HepG2 (cell line): ENCODE data around the gene FRAS1. TPM values are rescaled to one million over a fixed set of nuclear protein-coding genes. Genes with fewer than 3 reads are reported as not detected.

Experiments
- ATAC-seq: fragments of 200-7000 bp; cut with Tn5 transposase; 3 replicates; pipeline ENCODE4 v1.9.1; 2020; ENCODE audit warnings: mild to moderate bottlenecking, moderate library complexity
- BruUV-seq: library from RNA; stranded (reverse); fragments of 400-500 nt; replicated peaks from 2 replicates; lab custom pipeline; 2021; lab: Mats Ljungman, UMichigan
- CTCF ChIA-PET: fragments of 300-600 bp; formaldehyde crosslinking; extraction: SDS; loops from one replicate; lab custom pipeline; 2021; ENCODE audit warnings: low total read pairs, inconsistent platforms, low intra/inter-chr PET ratio; lab: Yijun Ruan, JAX
- POLR2A ChIA-PET: fragments of 350-600 bp; sonication (Branson Sonifier 250); formaldehyde crosslinking; loops from one replicate; lab custom pipeline; 2020; ENCODE audit warnings: antibody characterized with exemption, inconsistent platforms; lab: Yijun Ruan, JAX
- DNase-seq: peaks from one replicate; pipeline ENCODE4 v3.0.0-alpha.2; 2015; ENCODE audit warnings: low spot score
- FAIRE-seq: peaks from 3 replicates; lab custom pipeline; 2011; peaks lifted over from hg19 to GRCh38; lab: Jason Lieb, UNC
- H2AFZ ChIP-seq: one replicate; pipeline ENCODE4 v1.6.1; 2011; ENCODE audit warnings: low read length, inconsistent platforms
- H3K27ac ChIP-seq: fragments of 300-600 bp; 3 replicates; pipeline ENCODE4 v1.8.0; 2011; ENCODE audit warnings: mixed run types, mild to moderate bottlenecking, mixed read lengths, low read length, inconsistent platforms; ENCODE audit not compliant: insufficient read depth; ENCODE audit errors: extremely low read length
- H3K27me3 ChIP-seq, 2 experiments: fragments of 200-600 bp in 1 of 2; 2 replicates in 1 of 2; 3 replicates in 1 of 2; pipeline versions ENCODE4 v1.6.0 to v1.8.0; 2011; ENCODE audit warnings: low read length in 2 of 2, mild to moderate bottlenecking in 2 of 2, moderate library complexity in 2 of 2, inconsistent platforms in 1 of 2; ENCODE audit not compliant: insufficient read depth in 2 of 2, control insufficient read depth in 1 of 2
- H3K36me3 ChIP-seq, 2 experiments: fragments of 200-600 bp in 1 of 2; replicated peaks in 1 of 2; 2 replicates in 1 of 2; 3 replicates in 1 of 2; pipeline versions ENCODE4 v1.5.1 to v1.8.0; 2011; ENCODE audit warnings: low read length in 2 of 2, inconsistent platforms in 1 of 2; ENCODE audit not compliant: insufficient read depth in 2 of 2, control insufficient read depth in 1 of 2
- H3K4me1 ChIP-seq: 2 replicates; pipeline ENCODE4 v1.5.1; 2012; ENCODE audit warnings: low read length, inconsistent platforms; ENCODE audit not compliant: insufficient read depth
- H3K4me2 ChIP-seq: 2 replicates; pipeline ENCODE4 v1.6.0; 2011; ENCODE audit warnings: low read depth, low read length, inconsistent platforms
- H3K4me3 ChIP-seq, 3 experiments: fragments of 200-600 bp in 1 of 3; sonication (generic), shearing (Covaris generic) in 1 of 3; replicated peaks in 1 of 3; 2 replicates each; pipeline ENCODE4 v1.5.1; 2011 to 2016; ENCODE audit warnings: low read length in 3 of 3, inconsistent platforms in 2 of 3, low read depth in 2 of 3, mild to moderate bottlenecking in 2 of 3, control low read depth in 1 of 3, mixed read lengths in 1 of 3; ENCODE audit not compliant: insufficient read depth in 1 of 3
- H3K79me2 ChIP-seq: one replicate; pipeline ENCODE4 v1.6.1; 2011; ENCODE audit warnings: low read length, inconsistent platforms; ENCODE audit not compliant: insufficient read depth
- H3K9ac ChIP-seq: 2 replicates; pipeline ENCODE4 v1.6.0; 2011; ENCODE audit warnings: mild to moderate bottlenecking, low read depth, low read length, inconsistent platforms; ENCODE audit not compliant: insufficient read depth
- H3K9me3 ChIP-seq: 2 replicates; pipeline ENCODE4 v1.5.1; 2012; ENCODE audit warnings: mild to moderate bottlenecking, low read length
- H4K20me1 ChIP-seq: 2 replicates; pipeline ENCODE4 v1.6.0; 2011; ENCODE audit warnings: inconsistent platforms, mild to moderate bottlenecking, low read length, moderate library complexity; ENCODE audit not compliant: insufficient read depth
- ATRX ChIP-seq: sonication (generic); formaldehyde crosslinking; IDR thresholded peaks from 2 replicates; pipeline ENCODE4 v1.4.0; 2020; ENCODE audit warnings: missing genetic modification reagents, borderline replicate concordance
- FOXA3 ChIP-seq: IDR thresholded peaks from 2 replicates; pipeline ENCODE4 v1.6.1; 2016; ENCODE audit warnings: missing genetic modification reagents, missing compliant biosample characterization
- KLF12 ChIP-seq: sonication (generic); formaldehyde crosslinking; IDR thresholded peaks from 2 replicates; pipeline ENCODE4 v1.4.0; 2020; ENCODE audit warnings: missing genetic modification reagents, borderline replicate concordance
- MED13 ChIP-seq: sonication (generic); formaldehyde crosslinking; IDR thresholded peaks from 2 replicates; pipeline ENCODE4 v1.5.0; 2020; ENCODE audit warnings: missing genetic modification reagents
- NFATC3 ChIP-seq: sonication (generic); formaldehyde crosslinking; IDR thresholded peaks from 2 replicates; pipeline ENCODE4 v1.5.1; 2020; ENCODE audit warnings: mild to moderate bottlenecking, missing genetic modification reagents
- NFKBIZ ChIP-seq: IDR thresholded peaks from 2 replicates; pipeline ENCODE4 v1.6.1; 2018; ENCODE audit warnings: missing genetic modification reagents, missing compliant biosample characterization
- SALL1 ChIP-seq: sonication (generic); formaldehyde crosslinking; IDR thresholded peaks from 2 replicates; pipeline ENCODE4 v1.8.0; 2022; ENCODE audit warnings: mild to moderate bottlenecking, missing genetic modification reagents
- TAF15 ChIP-seq: fragments of 200-400 bp; formaldehyde crosslinking; IDR thresholded peaks from one replicate; pipeline ENCODE4 v1.6.1; 2018; ENCODE audit warnings: mild to moderate bottlenecking, low read depth, low read length; ENCODE audit not compliant: poor library complexity, severe bottlenecking
- TRAFD1 ChIP-seq: sonication (generic); formaldehyde crosslinking; IDR thresholded peaks from 2 replicates; pipeline ENCODE4 v1.5.1; 2020; ENCODE audit warnings: missing genetic modification reagents, mild to moderate bottlenecking, borderline replicate concordance
- ZFP36L2 ChIP-seq: sonication (generic); formaldehyde crosslinking; IDR thresholded peaks from 2 replicates; pipeline ENCODE4 v1.4.0; 2020; ENCODE audit warnings: missing genetic modification reagents
- ZFP82 ChIP-seq: sonication (generic); formaldehyde crosslinking; IDR thresholded peaks from 2 replicates; pipeline ENCODE4 v1.5.1; 2020; ENCODE audit warnings: mild to moderate bottlenecking, missing genetic modification reagents, borderline replicate concordance
- ZNF235 ChIP-seq: sonication (generic); formaldehyde crosslinking; IDR thresholded peaks from 2 replicates; pipeline ENCODE4 v1.8.1; 2023; ENCODE audit warnings: mild to moderate bottlenecking, missing genetic modification reagents, borderline replicate concordance
- ZNF33A ChIP-seq: sonication (generic); formaldehyde crosslinking; IDR thresholded peaks from 2 replicates; pipeline ENCODE4 v1.5.1; 2020; ENCODE audit warnings: missing genetic modification reagents, mild to moderate bottlenecking, moderate library complexity, borderline replicate concordance
- ZNF33B ChIP-seq: sonication (generic); formaldehyde crosslinking; IDR thresholded peaks from 2 replicates; pipeline ENCODE4 v1.5.1; 2020; ENCODE audit warnings: mild to moderate bottlenecking, missing genetic modification reagents
- ZNF768 ChIP-seq: sonication (generic); formaldehyde crosslinking; IDR thresholded peaks from 2 replicates; pipeline ENCODE4 v1.4.0; 2020; ENCODE audit warnings: missing genetic modification reagents
- WGBS: methylation state at CpG from one replicate; pipeline ENCODE4 v1.1.6; 2017; ENCODE audit warnings: low lambda C conversion rate; 5-methylcytosine and 5-hydroxymethylcytosine counted together
- in situ Hi-C: cut with HindIII; loops from 2 replicates; pipeline ENCODE4 v1.10.0; 2017; ENCODE audit warnings: low pct_unique_long_range_greater_than_20kb; ENCODE audit not compliant: extremely low pct_ligation_motif_present
- intact Hi-C: fragments of 100-400 bp; cut with micrococcal nuclease; formaldehyde crosslinking; loops from one replicate; pipeline ENCODE4 v1.10.0; 2022; ENCODE audit not compliant: unreplicated experiment
- polyA plus RNA-seq, 8 experiments: library from polyadenylated mRNA; depleted of rRNA in 3 of 8; stranded (reverse) in 7 of 8; unstranded in 1 of 8; fragments of >200 nt; fragmentation: Illumina TruSeq in 4 of 8; extraction: Trizol in 4 of 8; gene quantifications; 2 replicates each; pipeline versions ENCODE4 v1.2.1 to v1.2.3, GENCODE V29; 2011 to 2016; ENCODE audit warnings: low read depth in 4 of 8, missing spikeins in 1 of 8, mixed read lengths in 1 of 8; ENCODE audit not compliant: insufficient read depth in 1 of 8
- total RNA-seq, 5 experiments: library from RNA; depleted of rRNA; stranded (reverse); fragments of >200 nt; fragmentation: Illumina TruSeq; extraction: Trizol; gene quantifications; 2 replicates each; pipeline ENCODE4 v1.2.3, GENCODE V29; 2016; ENCODE audit warnings: low read depth in 1 of 5
- TF ChIP-seq, protein P1 (sequence below): IDR thresholded peaks from 2 replicates; pipeline ENCODE4 v1.6.1; 2018; ENCODE audit warnings: missing genetic modification reagents
- TF ChIP-seq, protein P2 (sequence below): sonication (generic); formaldehyde crosslinking; IDR thresholded peaks from 2 replicates; pipeline ENCODE4 v1.5.0; 2020; ENCODE audit warnings: mild to moderate bottlenecking, missing genetic modification reagents
- TF ChIP-seq, protein P3 (sequence below): sonication (generic); formaldehyde crosslinking; IDR thresholded peaks from 2 replicates; pipeline ENCODE4 v1.8.1; 2023; ENCODE audit warnings: mild to moderate bottlenecking, inconsistent platforms, moderate library complexity, missing genetic modification reagents, borderline replicate concordance

FRAS1 gene
- total and polyA plus RNA-seq, 2 of the 13 experiments (the other 11 are each of a cell fraction or from before 2014, with no cell fraction given), result 22.5 to 31.6 TPM

DNA sequence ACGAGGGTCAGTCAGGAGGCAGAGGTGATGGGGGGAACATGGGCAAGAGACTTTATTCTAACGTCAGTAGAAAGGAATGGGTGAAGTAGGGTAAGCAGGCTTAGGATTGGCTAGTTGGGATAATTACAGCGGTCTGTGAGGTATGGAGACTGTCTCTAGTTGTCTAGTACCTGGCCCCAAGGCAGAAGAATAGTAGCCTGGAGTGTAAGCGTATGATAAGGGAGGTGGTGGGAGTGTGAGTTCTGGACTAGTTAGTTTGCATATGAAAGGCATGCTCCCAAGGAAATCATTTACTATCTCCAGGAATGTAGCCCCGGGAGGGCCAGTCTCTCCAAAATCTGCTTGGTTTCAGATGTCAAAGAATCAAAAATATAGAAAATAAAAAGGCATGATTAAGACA, 274.8 kb downstream of the FRAS1 start:
- in situ Hi-C loops, result no loop called here
- Histone ChIP-seq H3K27me3 (no peaks in the 10 kb centered on the region), H3K9me3 (no peaks in the 10 kb centered on the region), H3K27ac (no peak overlapping the region), H3K9ac (no peak overlapping the region), H2AFZ (no peak overlapping the region), H3K4me3 (no peak overlapping the region), H3K4me2 (no peak overlapping the region), H3K79me2 (no peaks in the 10 kb centered on the region), H3K4me1 (no peaks in the 10 kb centered on the region), H3K36me3 (peaks cover 13 to 15% of the 10 kb centered on the region in 2 experiments; a peak in 4 of 5 replicates), H4K20me1 (no peaks in the 10 kb centered on the region)
- POLR2A ChIA-PET, result no interaction called here
- BruUV-seq, result no TSS peak
- intact Hi-C loops, result no loop called here
- CTCF ChIA-PET, result no interaction called here
- no peak for FAIRE-seq
- WGBS, result 93% methylated on average over 5 of the region's 5 CpGs
- ATAC-seq, result no peak; the same call in 2 of the 3 replicates
- no peak for DNase-seq
- no peak for TF ChIP-seq SALL1 (CRISPR knock-in tag)
- TF ChIP-seq, protein P1, sequence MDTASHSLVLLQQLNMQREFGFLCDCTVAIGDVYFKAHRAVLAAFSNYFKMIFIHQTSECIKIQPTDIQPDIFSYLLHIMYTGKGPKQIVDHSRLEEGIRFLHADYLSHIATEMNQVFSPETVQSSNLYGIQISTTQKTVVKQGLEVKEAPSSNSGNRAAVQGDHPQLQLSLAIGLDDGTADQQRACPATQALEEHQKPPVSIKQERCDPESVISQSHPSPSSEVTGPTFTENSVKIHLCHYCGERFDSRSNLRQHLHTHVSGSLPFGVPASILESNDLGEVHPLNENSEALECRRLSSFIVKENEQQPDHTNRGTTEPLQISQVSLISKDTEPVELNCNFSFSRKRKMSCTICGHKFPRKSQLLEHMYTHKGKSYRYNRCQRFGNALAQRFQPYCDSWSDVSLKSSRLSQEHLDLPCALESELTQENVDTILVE (CRISPR knock-in tag), result no peak
- no peak for TF ChIP-seq MED13 (CRISPR knock-in tag)
- no peak for TF ChIP-seq NFKBIZ (CRISPR knock-in tag)
- no peak for TF ChIP-seq ZNF235 (CRISPR knock-in tag)
- no peak for TF ChIP-seq TRAFD1 (CRISPR knock-in tag)
- TF ChIP-seq, protein P2, sequence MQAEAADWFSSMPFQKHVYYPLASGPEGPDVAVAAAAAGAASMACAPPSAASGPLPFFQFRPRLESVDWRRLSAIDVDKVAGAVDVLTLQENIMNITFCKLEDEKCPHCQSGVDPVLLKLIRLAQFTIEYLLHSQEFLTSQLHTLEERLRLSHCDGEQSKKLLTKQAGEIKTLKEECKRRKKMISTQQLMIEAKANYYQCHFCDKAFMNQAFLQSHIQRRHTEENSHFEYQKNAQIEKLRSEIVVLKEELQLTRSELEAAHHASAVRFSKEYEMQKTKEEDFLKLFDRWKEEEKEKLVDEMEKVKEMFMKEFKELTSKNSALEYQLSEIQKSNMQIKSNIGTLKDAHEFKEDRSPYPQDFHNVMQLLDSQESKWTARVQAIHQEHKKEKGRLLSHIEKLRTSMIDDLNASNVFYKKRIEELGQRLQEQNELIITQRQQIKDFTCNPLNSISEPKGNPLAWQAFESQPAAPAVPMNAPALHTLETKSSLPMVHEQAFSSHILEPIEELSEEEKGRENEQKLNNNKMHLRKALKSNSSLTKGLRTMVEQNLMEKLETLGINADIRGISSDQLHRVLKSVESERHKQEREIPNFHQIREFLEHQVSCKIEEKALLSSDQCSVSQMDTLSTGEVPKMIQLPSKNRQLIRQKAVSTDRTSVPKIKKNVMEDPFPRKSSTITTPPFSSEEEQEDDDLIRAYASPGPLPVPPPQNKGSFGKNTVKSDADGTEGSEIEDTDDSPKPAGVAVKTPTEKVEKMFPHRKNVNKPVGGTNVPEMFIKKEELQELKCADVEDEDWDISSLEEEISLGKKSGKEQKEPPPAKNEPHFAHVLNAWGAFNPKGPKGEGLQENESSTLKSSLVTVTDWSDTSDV (CRISPR knock-in tag), result no peak
- TF ChIP-seq, protein P3, sequence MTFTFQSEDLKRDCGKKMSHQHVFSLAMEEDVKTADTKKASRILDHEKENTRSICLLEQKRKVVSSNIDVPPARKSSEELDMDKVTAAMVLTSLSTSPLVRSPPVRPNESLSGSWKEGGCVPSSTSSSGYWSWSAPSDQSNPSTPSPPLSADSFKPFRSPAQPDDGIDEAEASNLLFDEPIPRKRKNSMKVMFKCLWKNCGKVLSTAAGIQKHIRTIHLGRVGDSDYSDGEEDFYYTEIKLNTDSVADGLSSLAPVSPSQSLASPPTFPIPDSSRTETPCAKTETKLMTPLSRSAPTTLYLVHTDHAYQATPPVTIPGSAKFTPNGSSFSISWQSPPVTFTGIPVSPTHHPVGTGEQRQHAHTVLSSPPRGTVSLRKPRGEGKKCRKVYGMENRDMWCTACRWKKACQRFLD (CRISPR knock-in tag), result no peak
- TF ChIP-seq ZNF768 (CRISPR knock-in tag), result no peak
- no peak for TF ChIP-seq ZFP36L2 (CRISPR knock-in tag)
- TF ChIP-seq ZFP82, result no peak
- no peak for TF ChIP-seq FOXA3
- no peak for TF ChIP-seq TAF15
- no peak for TF ChIP-seq ZNF33B (CRISPR knock-in tag)
- no peak for TF ChIP-seq ZNF33A (CRISPR knock-in tag)
- TF ChIP-seq NFATC3 (CRISPR knock-in tag), result no peak
- no peak for TF ChIP-seq KLF12 (CRISPR knock-in tag)
- no peak for TF ChIP-seq ATRX (CRISPR knock-in tag)
